NCI-H345 (cell line): ENCODE data around the gene SIX5.

Source experiments
- DNase-seq: peaks from one replicate; lab custom pipeline; 2025; lab: John Stamatoyannopoulos, UW

SIX5 gene

GRCh38 chr19:45792470-45793177, 23.6 kb upstream of the SIX5 start, which contains the start of gene DMWD:
TSS of gene DMWD (minus strand) at chr19:45792845. CDS start at chr19:45792756, 89 bp downstream.
- peak; percentile 97 for DNase-seq

- no peak for DNase-seq
Observed at GRCh38 chr19:45791744-45792469, 22.9 kb upstream of the SIX5 start.

DNA sequence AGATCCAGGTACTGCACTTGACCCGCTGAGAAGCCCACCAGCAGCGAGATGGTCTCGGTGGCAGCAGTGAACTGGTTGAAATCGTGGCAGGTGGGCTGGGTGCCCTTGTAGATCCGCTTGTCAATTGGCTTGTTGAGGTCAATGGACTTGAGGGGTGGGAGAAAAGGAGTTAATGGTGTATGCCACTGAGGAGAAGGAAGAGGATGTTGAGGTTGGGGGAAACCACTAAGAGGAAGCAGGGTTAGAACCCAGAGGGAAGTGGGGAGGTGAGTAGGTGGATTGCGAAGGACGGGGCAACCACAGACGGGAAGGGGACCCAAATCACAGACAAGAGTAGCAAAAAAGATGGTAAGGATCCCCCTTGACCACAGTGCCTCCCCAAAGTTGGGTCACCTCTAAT, 21.9 kb upstream of the SIX5 start:
- no peak for DNase-seq

GRCh38 chr19:45789035-45789786, 20.2 kb upstream of the SIX5 start:
- DNase-seq: no peak

DNA sequence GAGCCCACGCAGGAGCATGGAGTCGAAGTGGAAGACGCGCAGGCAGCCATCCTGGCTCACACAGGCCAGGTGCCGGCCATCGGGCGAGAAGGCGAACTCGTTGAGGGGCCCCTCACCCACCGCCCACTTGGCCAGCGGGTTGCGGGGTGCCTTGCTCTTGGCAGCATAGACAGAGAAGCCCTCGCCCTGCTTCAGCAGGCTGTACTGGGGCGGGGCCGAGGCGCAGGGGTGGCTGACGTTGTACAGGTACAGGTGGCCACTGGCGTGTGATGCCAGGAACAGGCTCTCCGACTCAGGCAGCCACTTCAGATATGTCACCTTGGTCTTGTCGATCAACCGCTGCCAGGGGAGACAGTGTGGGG, 17.5 kb upstream of the SIX5 start:
- no peak for DNase-seq

GRCh38 chr19:45785781-45786532, 16.9 kb upstream of the SIX5 start:
- no peak for DNase-seq

- no peak for DNase-seq
Observed at GRCh38 chr19:45785097-45785496, 16.0 kb upstream of the SIX5 start.

GRCh38 chr19:45784096-45784495, 15.0 kb upstream of the SIX5 start:
- DNase-seq: no peak

DNA sequence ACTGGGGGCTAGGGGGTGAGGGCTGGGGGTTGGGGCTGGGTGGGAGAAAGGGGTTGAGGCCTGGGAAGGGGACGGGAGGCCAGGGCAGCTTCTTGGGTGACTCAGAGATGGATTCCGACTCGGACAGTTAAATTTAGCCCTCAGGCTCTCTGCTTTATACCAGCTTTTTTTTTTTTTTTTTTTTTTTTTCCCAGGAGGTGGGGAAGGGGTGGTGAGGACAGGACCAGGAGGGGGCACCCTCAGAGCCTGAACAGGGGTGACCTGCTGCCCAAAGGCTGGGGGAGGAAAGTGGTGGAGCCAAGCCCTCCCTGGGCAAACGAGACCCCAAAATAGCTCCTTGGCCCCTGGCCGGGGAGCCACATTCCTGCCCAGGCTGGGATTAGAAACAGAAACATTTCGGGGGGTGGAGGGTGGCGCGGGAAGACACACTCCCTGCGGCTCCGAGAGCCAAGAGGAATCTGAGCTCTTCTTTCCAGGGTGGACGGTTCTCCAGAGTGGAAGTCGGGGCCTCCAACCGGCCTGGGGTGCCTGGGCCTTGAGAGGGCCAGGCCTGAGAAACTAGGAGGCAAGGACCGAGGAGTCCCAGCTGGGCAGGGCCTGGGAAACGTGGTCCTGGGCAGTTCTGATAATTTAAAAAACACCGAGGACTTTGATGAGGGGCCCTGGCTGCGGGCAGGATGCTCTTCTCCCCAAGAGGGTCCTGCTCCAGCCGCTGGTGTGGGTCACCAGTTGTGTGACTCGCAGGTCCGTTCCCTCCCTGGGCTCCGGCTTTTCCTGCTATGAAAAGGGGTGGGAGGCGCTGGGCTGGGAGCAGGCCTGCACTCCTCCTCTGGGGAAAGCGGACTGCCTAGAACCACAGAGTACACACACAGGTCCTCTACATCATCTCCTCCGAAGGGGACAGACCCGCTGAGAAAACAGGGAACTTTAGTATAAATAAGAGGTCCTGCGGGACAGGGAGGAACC, 14.1 kb upstream of the SIX5 start:
- no peak for DNase-seq

GRCh38 chr19:45782162-45782691, 13.2 kb upstream of the SIX5 start, which contains the start of gene DMPK:
TSS of gene DMPK (minus strand) at chr19:45782490. CDS start at chr19:45782352, 138 bp downstream.
- DNase-seq: no peak

DNA sequence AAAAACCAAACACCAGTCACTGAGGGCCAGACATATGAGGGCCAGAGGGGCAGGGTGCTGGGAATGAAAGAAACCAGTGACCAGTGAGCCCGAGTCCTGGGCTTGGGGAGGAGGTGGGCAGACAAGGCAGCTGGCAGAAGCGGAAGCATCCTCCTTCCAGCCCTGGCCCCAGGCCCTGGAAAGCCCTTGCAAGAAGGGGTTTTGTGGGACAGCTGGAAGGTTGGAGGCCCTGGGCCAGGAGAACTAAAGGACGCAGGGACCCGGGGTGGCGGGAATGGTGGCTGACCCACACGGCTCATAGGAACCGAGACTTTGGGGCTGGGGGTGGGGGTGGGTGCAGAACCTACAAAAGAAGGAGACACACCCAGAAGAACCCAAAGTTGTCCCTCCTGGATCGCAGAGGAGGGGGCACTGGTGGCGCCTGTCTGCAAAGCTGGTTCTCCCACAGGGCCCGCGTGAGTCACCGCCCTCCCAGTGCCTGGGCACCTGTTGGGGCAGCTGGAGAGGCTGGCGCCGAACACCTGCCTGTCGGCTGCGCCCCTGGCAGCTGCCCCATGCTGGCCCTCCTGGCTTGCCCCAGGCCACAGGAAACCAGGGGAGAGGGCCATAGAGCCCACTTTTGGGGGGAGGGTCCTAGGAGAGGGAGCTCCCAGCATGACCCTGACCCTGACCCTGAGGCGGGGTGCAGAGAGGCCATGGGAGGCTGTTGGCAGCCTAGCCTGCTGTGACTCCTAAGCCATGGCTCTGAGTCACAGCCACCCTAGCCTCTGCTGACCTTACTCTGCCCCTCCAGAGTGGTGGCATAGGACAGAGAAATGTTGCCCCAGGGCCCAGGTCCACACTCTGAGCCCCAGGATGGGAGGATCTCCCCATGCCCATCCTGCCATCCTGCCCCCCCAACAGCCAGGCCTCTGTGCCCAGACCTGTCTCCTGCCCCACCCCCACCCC, 12.4 kb upstream of the SIX5 start:
- DNase-seq: peak; percentile 73

- no peak for DNase-seq
Observed at GRCh38 chr19:45780448-45781213, 11.6 kb upstream of the SIX5 start.

DNA sequence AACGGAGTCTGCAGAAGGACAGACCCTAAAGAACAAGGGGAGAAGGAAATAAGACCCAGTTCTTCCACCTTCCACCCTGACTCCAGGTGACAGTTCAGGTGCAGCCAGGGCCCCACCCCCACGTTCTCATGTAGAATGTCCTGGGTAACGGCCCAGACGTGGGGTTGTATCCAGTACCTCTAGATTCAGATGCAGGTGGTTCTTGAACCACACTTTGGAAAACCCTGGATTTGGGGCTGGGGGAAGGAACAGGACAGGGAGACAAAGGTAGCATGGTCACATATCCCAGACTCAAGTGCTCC, 11.0 kb upstream of the SIX5 start:
- no peak for DNase-seq

GRCh38 chr19:45779231-45780145, 10.4 kb upstream of the SIX5 start:
- peak; percentile 86 for DNase-seq

DNA sequence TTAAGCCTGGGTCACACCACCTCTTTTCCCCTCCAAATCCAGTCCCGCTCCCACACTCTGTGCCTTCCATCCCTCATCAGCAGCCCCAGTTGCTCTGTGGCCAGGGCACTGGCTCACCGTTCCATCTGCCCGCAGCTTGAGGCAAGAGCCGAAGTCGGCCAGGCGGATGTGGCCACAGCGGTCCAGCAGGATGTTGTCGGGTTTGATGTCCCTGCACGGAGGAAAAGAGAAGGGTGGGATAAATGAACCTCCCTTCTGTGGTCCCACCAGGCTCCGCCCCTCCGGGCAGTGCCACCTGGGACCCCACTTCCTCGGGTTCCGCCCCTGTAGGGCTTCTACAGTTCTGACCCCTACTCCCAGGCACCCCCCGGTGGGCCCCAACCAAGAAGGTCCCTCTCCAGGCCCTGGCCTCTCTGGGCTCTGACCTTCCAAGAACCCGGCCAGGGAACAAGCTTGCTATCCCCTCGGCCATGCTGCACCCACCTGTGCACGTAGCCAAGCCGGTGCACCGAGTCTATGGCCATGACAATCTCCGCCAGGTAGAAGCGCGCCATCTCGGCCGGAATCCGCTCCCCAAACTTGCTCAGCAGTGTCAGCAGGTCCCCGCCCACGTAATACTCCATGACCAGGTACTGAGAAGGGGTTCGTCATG, 9.1 kb upstream of the SIX5 start:
- DNase-seq: no peak

GRCh38 chr19:45777395-45777961, 8.4 kb upstream of the SIX5 start:
- DNase-seq: no peak

- no peak for DNase-seq
Observed at GRCh38 chr19:45774765-45775164, 5.7 kb upstream of the SIX5 start.
